Common myeloid progenitor, CD34-positive (primary cell): Measurements from ENCODE around the gene ABHD11.

Source experiments
- CTCF ChIA-PET: fragments of 350-600 bp; sonication (Branson Sonifier 250); formaldehyde crosslinking; loops from one replicate; lab custom pipeline; 2021; ENCODE audit warnings: antibody characterized with exemption; lab: Charles Lee
- POLR2A ChIA-PET: fragments of 350-600 bp; sonication (Branson Sonifier 250); formaldehyde crosslinking; loops from one replicate; lab custom pipeline; 2021; ENCODE audit warnings: antibody characterized with exemption; lab: Charles Lee
- DNase-seq, 3 donors: peaks; one replicate each; pipeline versions ENCODE4 v3.0.0 to v3.0.0-alpha.2; 2013
- H3K27ac ChIP-seq, 2 experiments: 1 replicate in 1 of 2; 2 replicates in 1 of 2; pipeline ENCODE4 v1.7.0; 2013; ENCODE audit warnings: inconsistent platforms in 2 of 2, low read length in 2 of 2, mild to moderate bottlenecking in 2 of 2, low read depth in 1 of 2, moderate library complexity in 1 of 2; ENCODE audit not compliant: severe bottlenecking in 2 of 2, insufficient read depth in 1 of 2, poor library complexity in 1 of 2
- H3K27me3 ChIP-seq, 5 experiments: replicated peaks in 2 of 5; 1 replicate in 3 of 5; 2 replicates in 2 of 5; pipeline versions ENCODE4 v1.6.1 to v1.7.0; 2013; ENCODE audit warnings: low read length in 4 of 5, mild to moderate bottlenecking in 2 of 5, moderate library complexity in 2 of 5, inconsistent platforms in 1 of 5; ENCODE audit not compliant: insufficient read depth in 5 of 5, control insufficient read depth in 4 of 5
- H3K36me3 ChIP-seq, 4 experiments: 1 replicate in 2 of 4; 2 replicates in 2 of 4; pipeline versions ENCODE4 v1.6.1 to v1.7.0; 2013; ENCODE audit warnings: low read length in 3 of 4, control low read depth in 1 of 4, mild to moderate bottlenecking in 1 of 4; ENCODE audit not compliant: control insufficient read depth in 4 of 4, insufficient read depth in 4 of 4
- H3K4me1 ChIP-seq, 4 experiments: 1 replicate in 3 of 4; 2 replicates in 1 of 4; pipeline versions ENCODE4 v1.6.1 to v1.7.1; 2013; ENCODE audit warnings: low read length in 3 of 4, mild to moderate bottlenecking in 3 of 4, control low read depth in 1 of 4, inconsistent platforms in 1 of 4, moderate library complexity in 1 of 4; ENCODE audit not compliant: control insufficient read depth in 4 of 4, insufficient read depth in 4 of 4; ENCODE audit errors: control extremely low read depth in 1 of 4
- H3K4me3 ChIP-seq, 7 experiments: 1 replicate in 4 of 7; 2 replicates in 3 of 7; pipeline versions ENCODE4 v1.5.1 to v1.7.0; 2013; ENCODE audit warnings: mild to moderate bottlenecking in 7 of 7, low read length in 6 of 7, moderate library complexity in 6 of 7, inconsistent platforms in 2 of 7, low read depth in 2 of 7, control low read depth in 1 of 7; ENCODE audit not compliant: insufficient read depth in 4 of 7, control insufficient read depth in 1 of 7; ENCODE audit errors: extremely low read depth in 1 of 7
- H3K9me3 ChIP-seq, 5 experiments: 1 replicate in 4 of 5; 2 replicates in 1 of 5; pipeline versions ENCODE4 v1.6.1 to v1.7.1; 2013; ENCODE audit warnings: low read length in 4 of 5, mild to moderate bottlenecking in 2 of 5, inconsistent platforms in 1 of 5, low read depth in 1 of 5, moderate library complexity in 1 of 5; ENCODE audit not compliant: control insufficient read depth in 4 of 5, insufficient read depth in 2 of 5; ENCODE audit errors: control extremely low read depth in 1 of 5
- WGBS: methylation state at CpG from one replicate; pipeline ENCODE4 v1.1.5; 2013; ENCODE audit not compliant: insufficient coverage; 5-methylcytosine and 5-hydroxymethylcytosine counted together

Gene ABHD11

GRCh38 chr7:73738220-73738611 lies 386 bp downstream of the ABHD11 start:
- peak overlapping the region; percentile 39 to 90 (median 80) for H3K4me3 ChIP-seq
- peak overlapping the region in 1 of 2 experiments; percentile 64 for H3K27ac ChIP-seq
- peak in 2 of 3 donors; percentile 64 to 69 for DNase-seq
- H3K9me3 ChIP-seq: no peaks in the 10 kb centered on the region
- H3K27me3 ChIP-seq: peaks cover 0 to 9% (median 4%) of the 10 kb centered on the region in 5 experiments
- H3K4me1 ChIP-seq: peaks cover 0 to 22% (median 18%) of the 10 kb centered on the region in 4 experiments
- ChIA-PET CTCF (interaction anchor here (1.4 to 8.1 kb wide), 3 partner anchors 89 to 133 kb away, joined by 3 to 81 read pairs (median 6); no protein-coding TSS in a partner anchor), POLR2A (no interaction called here)
- WGBS: 0% methylated on average over 15 of the region's 24 CpGs
- H3K36me3 ChIP-seq: peaks cover 0 to 13% (median 6%) of the 10 kb centered on the region in 4 experiments

GRCh38 chr7:73737491-73738219 lies 947 bp downstream of the ABHD11 start:
- peaks cover 0 to 9% (median under 1%) of the 10 kb centered on the region in 5 experiments for H3K27me3 ChIP-seq
- H3K27ac ChIP-seq: no peak overlapping the region
- 73% methylated on average over 10 of the region's 17 CpGs for WGBS
- ChIA-PET POLR2A (no interaction called here), CTCF (interaction anchor here (1.3 to 8.1 kb wide), 4 partner anchors 21 to 132 kb away, joined by 3 to 81 read pairs (median 4); no protein-coding TSS in a partner anchor)
- H3K36me3 ChIP-seq: peaks cover 0 to 13% (median 6%) of the 10 kb centered on the region in 4 experiments
- DNase-seq: no peak
- H3K9me3 ChIP-seq: no peaks in the 10 kb centered on the region
- H3K4me3 ChIP-seq: peak overlapping the region in 4 of 7 experiments; percentile 80 to 90 (median 82)
- peaks cover 0 to 22% (median 18%) of the 10 kb centered on the region in 4 experiments for H3K4me1 ChIP-seq

DNA sequence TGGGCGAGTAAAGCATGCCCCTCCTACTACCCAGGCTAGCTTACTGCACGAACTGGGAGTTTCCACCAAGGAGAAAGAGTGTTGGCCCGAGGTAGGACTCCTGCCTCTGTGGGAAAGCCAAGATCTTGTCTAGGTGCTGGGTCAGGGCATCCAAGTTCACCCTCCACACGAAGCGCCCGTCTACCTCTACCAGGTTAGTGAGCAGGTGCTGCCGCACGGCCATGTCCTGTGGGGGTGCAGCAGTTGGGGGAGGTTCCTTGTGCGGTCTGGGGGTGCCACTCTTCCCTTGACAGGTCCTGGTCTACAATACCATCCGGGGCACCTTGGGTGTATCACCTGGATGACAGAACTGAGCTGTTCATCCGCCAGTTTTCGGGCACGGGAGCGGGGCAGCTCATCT lies 1.7 kb downstream of the ABHD11 start:
- ChIA-PET POLR2A (no interaction called here), CTCF (interaction anchor here (1.3 to 8.1 kb wide), 3 partner anchors 20 to 132 kb away, joined by 3 to 81 read pairs (median 3); no protein-coding TSS in a partner anchor)
- no peak for DNase-seq
- peaks cover 0 to 22% (median 18%) of the 10 kb centered on the region in 4 experiments for H3K4me1 ChIP-seq
- H3K27me3 ChIP-seq: peaks cover 0 to 15% (median 0%) of the 10 kb centered on the region in 5 experiments
- 96% methylated on average over 14 of the region's 14 CpGs for WGBS
- H3K9me3 ChIP-seq: no peaks in the 10 kb centered on the region
- no peak overlapping the region for H3K4me3 ChIP-seq
- H3K36me3 ChIP-seq: peaks cover 0 to 13% (median 6%) of the 10 kb centered on the region in 4 experiments
- H3K27ac ChIP-seq: no peak overlapping the region

DNA sequence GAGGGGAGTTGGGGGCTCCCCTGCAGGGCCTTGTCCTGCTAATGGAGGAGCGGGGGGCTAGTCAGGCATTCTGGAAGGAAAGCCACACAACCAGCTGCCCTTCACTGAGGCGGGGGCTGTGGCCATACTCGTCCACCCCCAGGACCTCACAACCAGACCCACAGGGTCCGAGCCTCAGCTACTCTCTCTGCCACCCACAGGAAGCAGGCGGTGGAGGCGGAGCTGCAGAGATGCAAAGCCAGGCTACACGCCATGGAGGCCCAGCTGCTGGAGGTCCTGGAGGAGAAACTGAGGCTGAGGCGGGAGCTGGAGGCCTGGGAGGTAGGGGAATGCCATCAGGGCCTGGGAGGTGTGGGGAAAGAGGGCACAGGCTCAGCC lies 3.1 kb downstream of the ABHD11 start:
- Histone ChIP-seq H3K4me1 (peaks cover 0 to 22% (median 18%) of the 10 kb centered on the region in 4 experiments), H3K9me3 (peaks cover 0 to 2% (median 0%) of the 10 kb centered on the region in 5 experiments), H3K27me3 (peaks cover 0 to 26% (median 0%) of the 10 kb centered on the region in 5 experiments), H3K4me3 (no peak overlapping the region), H3K27ac (no peak overlapping the region), H3K36me3 (peaks cover 0 to 13% (median 6%) of the 10 kb centered on the region in 4 experiments)
- no peak for DNase-seq
- ChIA-PET POLR2A (interaction anchor here (1.2 kb wide), 1 partner anchor 119 kb away, joined by 3 read pairs; no protein-coding TSS in a partner anchor), CTCF (interaction anchor here (0.6 to 8.1 kb wide), 9 partner anchors 8 to 163 kb away, joined by 3 to 81 read pairs (median 4); no protein-coding TSS in a partner anchor)
- WGBS: 93% methylated on average over 8 of the region's 8 CpGs

GRCh38 chr7:73734619-73735527 lies 3.7 kb downstream of the ABHD11 start:
- peaks cover 0 to 2% (median 0%) of the 10 kb centered on the region in 5 experiments for H3K9me3 ChIP-seq
- H3K27ac ChIP-seq: no peak overlapping the region
- 61% methylated on average over 4 of the region's 16 CpGs for WGBS
- H3K4me3 ChIP-seq: no peak overlapping the region
- POLR2A ChIA-PET: interaction anchor here (0.5 to 1.2 kb wide), 3 partner anchors 115 to 128 kb away, joined by 3 to 6 read pairs (median 3); no protein-coding TSS in a partner anchor
- CTCF ChIA-PET: interaction anchor here (0.6 to 8.1 kb wide), 15 partner anchors 9 to 162 kb away, joined by 3 to 81 read pairs (median 3); no protein-coding TSS in a partner anchor
- peak; percentile 91 to 97 (median 96) for DNase-seq
- peaks cover 0 to 13% (median 6%) of the 10 kb centered on the region in 4 experiments for H3K36me3 ChIP-seq
- H3K27me3 ChIP-seq: peaks cover 0 to 32% (median 0%) of the 10 kb centered on the region in 5 experiments
- H3K4me1 ChIP-seq: peaks cover 0 to 22% (median 18%) of the 10 kb centered on the region in 4 experiments

DNA sequence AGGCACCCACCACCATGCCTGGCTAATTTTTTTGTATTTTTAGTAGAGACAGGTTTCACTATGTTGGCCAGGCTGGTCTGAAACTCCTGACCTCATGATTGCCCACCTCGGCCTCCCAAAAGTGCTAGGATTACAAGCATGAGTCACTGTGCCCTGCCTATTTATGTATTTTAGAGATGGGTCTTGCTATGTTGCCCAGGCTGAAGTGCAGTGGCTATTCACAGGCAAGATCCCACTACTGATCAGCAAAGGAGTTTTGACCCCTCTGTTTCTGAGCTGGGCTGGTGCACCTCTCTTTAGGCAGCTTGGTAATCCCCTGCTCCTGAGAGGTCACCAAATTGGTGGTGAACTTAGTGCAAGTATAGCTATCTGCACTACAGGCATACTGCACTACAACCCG lies 6.2 kb downstream of the ABHD11 start:
- Histone ChIP-seq H3K36me3 (peaks cover 0 to 13% (median 6%) of the 10 kb centered on the region in 4 experiments), H3K4me1 (peaks cover 0 to 7% (median 7%) of the 10 kb centered on the region in 4 experiments), H3K27ac (no peak overlapping the region), H3K4me3 (no peak overlapping the region), H3K27me3 (peaks cover 0 to 52% (median 4%) of the 10 kb centered on the region in 5 experiments), H3K9me3 (peaks cover 0 to 2% (median 0%) of the 10 kb centered on the region in 5 experiments)
- POLR2A ChIA-PET: no interaction called here
- WGBS: 75% methylated on average over 2 of the region's 2 CpGs
- DNase-seq: no peak
- CTCF ChIA-PET: interaction anchor here (0.7 to 8.1 kb wide), 8 partner anchors 9 to 702 kb away, joined by 3 to 81 read pairs (median 4); no protein-coding TSS in a partner anchor
